SK-N-SH (cell line): ENCODE results near the gene WDR27. TPM values are rescaled to one million over a fixed set of nuclear protein-coding genes. Genes with fewer than 3 reads are reported as not detected.

Experiments used
- CTCF ChIA-PET: fragments of 300-600, 350-600 bp; formaldehyde crosslinking; extraction: SDS; loops from one replicate; lab custom pipeline; 2021; lab: Yijun Ruan, JAX
- POLR2A ChIA-PET: fragments of 350-600 bp; sonication (Branson Sonifier 250); formaldehyde crosslinking; extraction: SDS; loops from one replicate; lab custom pipeline; 2020; ENCODE audit warnings: antibody characterized with exemption, inconsistent platforms; lab: Yijun Ruan, JAX
- DNase-seq: peaks from one replicate; pipeline ENCODE4 v3.0.0; 2012
- H2AFZ ChIP-seq: fragments of 200-600 bp; sonication (generic); 2 replicates; pipeline ENCODE4 v1.8.1; 2016; ENCODE audit warnings: antibody characterized with exemption, mild to moderate bottlenecking, low read depth
- H3F3A ChIP-seq: fragments of 200-600 bp; sonication (generic); replicated peaks from 2 replicates; pipeline ENCODE3; 2016; ENCODE audit warnings: antibody characterized with exemption, mild to moderate bottlenecking; ENCODE audit not compliant: insufficient read depth
- H3K27ac ChIP-seq, 2 experiments: fragments of 200-500 bp in 1 of 2; fragments of 200-600 bp in 1 of 2; sonication (Bioruptor generic) in 1 of 2; sonication (generic), shearing (Covaris generic) in 1 of 2; 2 replicates each; pipeline versions ENCODE4 v1.5.1 to v1.6.1; 2014 to 2016; ENCODE audit warnings: low read depth in 2 of 2, inconsistent platforms in 1 of 2, low read length in 1 of 2, mild to moderate bottlenecking in 1 of 2, mixed read lengths in 1 of 2
- H3K27me3 ChIP-seq: fragments of 200-600 bp; sonication (generic), shearing (Covaris generic); 2 replicates; pipeline ENCODE4 v1.6.1; 2016; ENCODE audit warnings: mixed run types; ENCODE audit not compliant: insufficient read depth
- H3K36me3 ChIP-seq, 2 experiments: fragments of 200-500 bp in 1 of 2; fragments of 200-600 bp in 1 of 2; sonication (Bioruptor generic) in 1 of 2; sonication (generic) in 1 of 2; replicated peaks in 1 of 2; 2 replicates each; pipeline versions ENCODE3 to v1.5.1; 2014 to 2016; ENCODE audit warnings: low read length in 1 of 2, mild to moderate bottlenecking in 1 of 2; ENCODE audit not compliant: insufficient read depth in 2 of 2, control insufficient read depth in 1 of 2
- H3K4me1 ChIP-seq, 2 experiments: fragments of 200-500 bp in 1 of 2; fragments of 200-600 bp in 1 of 2; sonication (Bioruptor generic) in 1 of 2; sonication (generic), shearing (Covaris generic) in 1 of 2; 2 replicates each; pipeline versions ENCODE4 v1.5.1 to v1.6.1; 2014 to 2016; ENCODE audit warnings: low read depth in 1 of 2, low read length in 1 of 2, mixed run types in 1 of 2; ENCODE audit not compliant: insufficient read depth in 2 of 2, control insufficient read depth in 1 of 2
- H3K4me2 ChIP-seq: fragments of 200-600 bp; sonication (generic), shearing (Covaris generic); 2 replicates; pipeline ENCODE4 v1.6.1; 2017; ENCODE audit warnings: mixed run types
- H3K4me3 ChIP-seq, 2 experiments: fragments of 200-500 bp in 1 of 2; fragments of 200-600 bp in 1 of 2; sonication (Bioruptor generic) in 1 of 2; sonication (generic), shearing (Covaris generic) in 1 of 2; 2 replicates each; pipeline versions ENCODE4 v1.5.1 to v1.8.1; 2014 to 2016; ENCODE audit warnings: low read depth in 2 of 2, inconsistent platforms in 1 of 2, low read length in 1 of 2, mild to moderate bottlenecking in 1 of 2, mixed read lengths in 1 of 2, moderate library complexity in 1 of 2
- H3K79me2 ChIP-seq: fragments of 200-600 bp; sonication (generic); 2 replicates; pipeline ENCODE4 v1.8.1; 2017; ENCODE audit warnings: mild to moderate bottlenecking; ENCODE audit not compliant: insufficient read depth
- H3K9ac ChIP-seq: fragments of 200-600 bp; sonication (generic); 2 replicates; pipeline ENCODE4 v1.6.1; 2017; ENCODE audit warnings: mixed run types
- H3K9me2 ChIP-seq: fragments of 200-600 bp; sonication (generic); 2 replicates; pipeline ENCODE4 v1.6.1; 2017; ENCODE audit warnings: mixed run types
- H3K9me3 ChIP-seq: fragments of 200-600 bp; sonication (generic); 2 replicates; pipeline ENCODE4 v1.6.1; 2017; ENCODE audit warnings: mixed run types, mild to moderate bottlenecking, moderate library complexity
- H4K20me1 ChIP-seq: fragments of 200-600 bp; sonication (generic); 2 replicates; pipeline ENCODE4 v1.6.1; 2017; ENCODE audit warnings: mild to moderate bottlenecking, mixed run types; ENCODE audit not compliant: insufficient read depth
- CHD2 ChIP-seq: fragments of 150-350 bp; IDR thresholded peaks from 2 replicates; pipeline ENCODE4 v1.6.1; 2018; ENCODE audit warnings: low read length; ENCODE audit not compliant: partially characterized antibody
- CTCF ChIP-seq: fragments of 200-600 bp; sonication (generic); IDR thresholded peaks from 2 replicates; pipeline ENCODE4 v1.6.1; 2017; ENCODE audit warnings: antibody characterized with exemption, mild to moderate bottlenecking, moderate library complexity
- ELF1 ChIP-seq: IDR thresholded peaks from 2 replicates; pipeline ENCODE4 v1.4.0; 2012
- FOXM1 ChIP-seq: IDR thresholded peaks from 2 replicates; pipeline ENCODE4 v1.4.0; 2012; ENCODE audit warnings: low read depth, mild to moderate bottlenecking
- GABPA ChIP-seq: IDR thresholded peaks from 2 replicates; pipeline ENCODE4 v1.4.0; 2012; ENCODE audit warnings: low read depth, mild to moderate bottlenecking
- GATA2 ChIP-seq: sonication (generic); formaldehyde crosslinking; IDR thresholded peaks from 2 replicates; pipeline ENCODE4 v1.5.0; 2020; ENCODE audit warnings: mild to moderate bottlenecking, missing genetic modification reagents
- JUND ChIP-seq: IDR thresholded peaks from 2 replicates; pipeline ENCODE4 v1.4.0; 2012
- MAX ChIP-seq: IDR thresholded peaks from 2 replicates; pipeline ENCODE4 v1.4.0; 2012; ENCODE audit warnings: low read depth
- MEF2A ChIP-seq: IDR thresholded peaks from 2 replicates; pipeline ENCODE4 v1.4.0; 2012; ENCODE audit warnings: low read depth, borderline replicate concordance
- PBX3 ChIP-seq: IDR thresholded peaks from 2 replicates; pipeline ENCODE4; 2012
- POLR2AphosphoS5 ChIP-seq: IDR thresholded peaks from 2 replicates; pipeline ENCODE4 v1.6.1; 2012; ENCODE audit warnings: low read depth, low read length
- RCOR1 ChIP-seq: fragments of 150-350 bp; IDR thresholded peaks from 2 replicates; pipeline ENCODE4 v1.6.1; 2017; ENCODE audit warnings: antibody characterized with exemption, low read length
- RXRA ChIP-seq: IDR thresholded peaks from 2 replicates; pipeline ENCODE4 v1.4.0; 2012; ENCODE audit warnings: low read depth, mild to moderate bottlenecking, borderline replicate concordance
- SIN3A ChIP-seq: IDR thresholded peaks from 2 replicates; pipeline ENCODE4 v1.6.1; 2012; ENCODE audit warnings: low read depth, mild to moderate bottlenecking, low read length, moderate library complexity, borderline replicate concordance
- SMC3 ChIP-seq: IDR thresholded peaks from 2 replicates; pipeline ENCODE4 v1.6.1; 2012; ENCODE audit warnings: low read depth, low read length, improper control_type of control experiment
- TEAD4 ChIP-seq: IDR thresholded peaks from 2 replicates; pipeline ENCODE4 v1.4.0; 2012; ENCODE audit warnings: mild to moderate bottlenecking, borderline replicate concordance; ENCODE audit not compliant: insufficient read depth
- USF1 ChIP-seq: IDR thresholded peaks from 2 replicates; pipeline ENCODE4 v1.4.0; 2012; ENCODE audit warnings: low read depth, borderline replicate concordance
- USF2 ChIP-seq: fragments of 150-350 bp; IDR thresholded peaks from 2 replicates; pipeline ENCODE4 v1.6.1; 2017; ENCODE audit warnings: antibody characterized with exemption, low read length, low read depth, borderline replicate concordance
- YY1 ChIP-seq: IDR thresholded peaks from 2 replicates; pipeline ENCODE4 v1.4.0; 2012; ENCODE audit warnings: low read depth, mild to moderate bottlenecking
- ZBTB33 ChIP-seq: IDR thresholded peaks from 2 replicates; pipeline ENCODE4 v1.4.0; 2012; ENCODE audit warnings: low read depth, borderline replicate concordance
- WGBS: methylation state at CpG from one replicate; pipeline ENCODE4 v1.1.6; 2017; ENCODE audit warnings: low lambda C conversion rate; 5-methylcytosine and 5-hydroxymethylcytosine counted together
- polyA plus RNA-seq, 3 experiments: library from polyadenylated mRNA; depleted of rRNA; stranded (reverse); fragments of >200 nt; gene quantifications; 2 replicates each; pipeline ENCODE4 v1.2.3, GENCODE V29; 2012

The WDR27 gene
- polyA plus RNA-seq, 1 of the 3 experiments (the other 2 are of a cell fraction): 55.6 TPM

- CTCF ChIA-PET: no interaction called here
- Histone ChIP-seq H3F3A (no peaks in the 10 kb centered on the region), H3K4me1 (no peaks in the 10 kb centered on the region; a peak in 1 of 4 replicates), H3K36me3 (peaks cover 8 to 83% of the 10 kb centered on the region in 2 experiments), H3K27ac (no peak overlapping the region), H2AFZ (no peak overlapping the region), H3K9ac (no peak overlapping the region), H3K9me3 (no peaks in the 10 kb centered on the region), H3K4me2 (no peak overlapping the region), H3K9me2 (no peaks in the 10 kb centered on the region), H3K4me3 (no peak overlapping the region), H3K27me3 (no peaks in the 10 kb centered on the region), H3K79me2 (no peaks in the 10 kb centered on the region), H4K20me1 (no peaks in the 10 kb centered on the region)
- 97% methylated on average over 21 of the region's 27 CpGs for WGBS
- POLR2A ChIA-PET: no interaction called here
- DNase-seq: no peak
- TF ChIP-seq SIN3A: no peak
- no peak for TF ChIP-seq USF2
- TF ChIP-seq YY1: no peak
- TF ChIP-seq USF1: no peak
- no peak for TF ChIP-seq RCOR1
- TF ChIP-seq MEF2A: no peak
- no peak for TF ChIP-seq ELF1
- TF ChIP-seq ZBTB33: no peak
- no peak for TF ChIP-seq RXRA
- TF ChIP-seq GABPA: no peak
- no peak for TF ChIP-seq TEAD4
- TF ChIP-seq FOXM1: no peak
- TF ChIP-seq JUND: no peak
- no peak for TF ChIP-seq SMC3
- no peak for TF ChIP-seq POLR2AphosphoS5
- TF ChIP-seq PBX3: no peak
- no peak for TF ChIP-seq MAX
- no peak for TF ChIP-seq CHD2
- TF ChIP-seq CTCF: no peak
- no peak for TF ChIP-seq GATA2 (CRISPR knock-in tag)
These were observed 34.1 kb downstream of the WDR27 start for GRCh38 chr6:169667716-169668115.
